Activated naive CD4-positive, alpha-beta T cell treated with anti-CD3 and anti-CD28 coated beads, Interleukin-2, amount 50 U/mL, for 72 hours (primary cell): ENCODE results near the gene OPRD1. TPM values are rescaled to one million over a fixed set of nuclear protein-coding genes. Genes with fewer than 3 reads are reported as not detected.
A peak's percentile ranks its signal among the peaks of the same experiment; 100 is the strongest.
"Not testable (repeated sequence)": the region's sequence is repeated elsewhere in the genome, so short reads cannot be mapped to it uniquely, and the experiment has no call there.

ENCODE experiments used
- ATAC-seq, 2 donors: fragments of 150-1000 bp; cut with Tn5 transposase; 2 replicates each; pipeline ENCODE4 v1.10.0; 2021; ENCODE audit warnings: mild to moderate bottlenecking in 2 of 2, moderate library complexity in 2 of 2
- DNase-seq, 2 donors: peaks; one replicate each; pipeline ENCODE4 v3.0.0; 2021 to 2022; ENCODE audit warnings: low spot score in 2 of 2
- H3K27ac Mint-ChIP-seq, 2 donors: one replicate each; pipeline ENCODE4 v1.8.0; 2022; ENCODE audit warnings: mild to moderate bottlenecking in 2 of 2, mixed read lengths in 2 of 2
- H3K36me3 Mint-ChIP-seq, 2 donors: one replicate each; pipeline ENCODE4 v1.8.0; 2022; ENCODE audit warnings: mixed read lengths in 2 of 2
- H3K9me3 Mint-ChIP-seq, 2 donors: one replicate each; pipeline ENCODE4 v1.8.0; 2022; ENCODE audit warnings: mixed read lengths in 2 of 2
- total RNA-seq, 2 donors: library from RNA; stranded (reverse); gene quantifications; one replicate each; pipeline ENCODE4 v1.2.3, GENCODE V29; 2022

The OPRD1 gene
- total RNA-seq, 2 donors from 2014 or later, result 0.05 TPM; not detected in 1

DNA sequence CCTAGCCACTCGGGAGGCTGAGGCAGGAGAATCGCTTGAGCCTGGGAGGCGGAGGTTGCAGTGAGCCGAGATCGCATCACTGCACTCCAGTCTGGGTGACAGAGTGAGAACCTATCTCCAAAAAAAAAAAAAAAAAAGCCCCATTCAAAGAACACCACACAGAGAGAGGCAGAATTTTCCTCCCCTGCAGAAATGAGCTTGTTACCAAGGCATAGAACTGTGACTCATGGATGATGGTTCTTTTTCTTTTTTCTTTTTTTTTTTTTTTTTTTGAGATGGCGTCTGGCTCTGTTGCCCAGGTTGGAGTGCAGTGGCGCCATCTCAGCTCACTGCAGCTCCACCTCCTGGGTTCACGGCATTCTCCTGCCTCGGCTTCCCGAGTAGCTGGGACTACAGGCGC, 12.1 kb downstream of the OPRD1 start:
- DNase-seq, ATAC-seq, H3K36me3 Mint-ChIP-seq, H3K9me3 Mint-ChIP-seq, H3K27ac Mint-ChIP-seq: not testable (repeated sequence)

DNA sequence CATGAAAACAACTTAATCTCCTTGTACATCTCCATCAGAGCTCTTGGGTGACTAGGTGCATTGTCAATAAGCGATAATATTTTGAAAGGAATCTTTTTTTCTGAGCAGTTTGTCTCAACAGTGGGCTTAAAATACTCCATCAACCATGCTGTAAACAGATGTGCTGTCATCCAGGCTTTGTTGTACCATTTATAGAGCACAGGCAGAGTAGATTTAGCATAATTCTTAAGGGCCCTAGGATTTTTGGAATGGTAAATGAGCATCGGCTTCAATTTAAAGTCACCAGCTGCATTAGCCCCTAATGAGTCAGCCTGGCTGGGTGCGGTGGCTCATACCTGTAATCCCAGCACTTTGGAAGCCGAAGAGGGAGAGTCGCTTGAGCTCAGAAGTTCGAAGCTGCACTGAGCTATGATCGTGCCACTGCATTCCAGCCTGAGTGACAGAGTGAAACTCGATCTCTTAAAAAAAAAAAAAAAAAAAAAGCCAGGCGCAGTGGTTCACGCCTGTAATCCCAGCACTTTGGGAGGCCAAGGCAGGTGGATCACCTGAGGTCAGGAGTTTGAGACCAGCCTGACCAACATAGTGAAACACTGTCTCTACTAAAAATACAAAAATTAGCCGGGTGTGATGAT, 16.4 kb downstream of the OPRD1 start:
- ATAC-seq, H3K36me3 Mint-ChIP-seq, H3K27ac Mint-ChIP-seq, DNase-seq, H3K9me3 Mint-ChIP-seq: not testable (repeated sequence)

DNA sequence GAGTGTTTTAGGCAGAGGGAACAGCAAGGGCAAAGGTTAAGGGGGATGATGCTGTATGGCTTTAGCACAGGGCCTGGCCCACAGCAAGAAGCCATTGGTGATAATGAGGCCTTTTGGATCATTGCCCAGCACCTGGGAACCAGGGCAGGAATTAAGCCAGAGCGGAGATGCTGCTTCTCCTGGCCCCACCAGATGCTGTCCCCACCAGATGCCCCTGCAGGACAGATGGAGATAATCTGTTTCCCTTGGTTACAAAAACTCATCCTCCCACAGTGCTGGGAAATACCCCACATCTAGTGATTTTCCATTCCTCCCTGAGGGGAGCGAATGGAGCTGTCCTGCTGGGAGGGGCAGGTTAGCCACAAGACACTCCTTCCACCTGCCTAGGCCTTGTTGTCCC, 18.8 kb downstream of the OPRD1 start:
- ATAC-seq (no peak), DNase-seq (no peak)
- Mint-ChIP-seq H3K9me3 (no peaks in the 10 kb centered on the region), H3K27ac (no peak overlapping the region), H3K36me3 (no peaks in the 10 kb centered on the region)

DNA sequence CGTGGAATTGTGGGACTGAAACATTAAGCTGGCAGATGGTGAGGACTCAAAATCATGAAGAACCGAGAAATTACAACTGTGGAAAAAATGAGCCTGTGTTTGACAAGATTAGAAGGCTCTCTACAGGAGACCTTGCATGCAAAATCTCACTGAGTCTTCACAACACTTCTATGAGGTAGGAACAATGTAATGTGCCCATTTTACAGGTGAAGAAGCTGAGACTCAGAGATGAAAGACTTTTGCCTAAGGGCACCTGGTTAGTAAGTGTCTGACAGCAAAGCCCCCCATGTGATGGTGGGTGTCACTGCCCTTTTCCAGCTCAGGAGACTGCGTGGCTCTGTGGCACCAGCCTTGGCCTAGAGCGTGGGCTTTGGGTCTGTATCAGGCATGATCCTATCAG, 21.0 kb downstream of the OPRD1 start:
- DNase-seq (no peak), ATAC-seq (no peak)
- Mint-ChIP-seq H3K27ac (no peak overlapping the region), H3K36me3 (no peaks in the 10 kb centered on the region), H3K9me3 (no peaks in the 10 kb centered on the region)

DNA sequence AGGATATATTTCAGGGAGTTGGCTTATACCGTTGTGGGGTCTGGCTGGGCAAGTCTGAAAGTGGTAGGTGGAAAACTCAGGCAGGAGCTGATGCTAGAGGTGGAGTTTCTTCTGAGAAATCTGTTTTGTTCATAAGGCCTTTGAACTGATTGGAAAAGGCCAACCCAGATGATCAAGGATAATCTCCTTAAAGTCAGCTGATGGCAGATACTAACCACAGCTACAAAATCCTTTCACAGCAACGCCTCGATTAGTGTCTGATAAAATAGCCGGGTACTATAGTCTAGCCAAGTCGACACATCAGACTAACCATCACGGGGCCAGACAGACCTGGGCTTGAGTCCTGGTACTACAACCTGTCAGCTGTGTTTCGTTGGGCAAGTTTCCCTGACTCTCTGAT, 21.4 kb downstream of the OPRD1 start:
- no peak for DNase-seq
- Mint-ChIP-seq H3K36me3 (no peaks in the 10 kb centered on the region), H3K9me3 (no peaks in the 10 kb centered on the region), H3K27ac (no peak overlapping the region)
- ATAC-seq, result no peak

DNA sequence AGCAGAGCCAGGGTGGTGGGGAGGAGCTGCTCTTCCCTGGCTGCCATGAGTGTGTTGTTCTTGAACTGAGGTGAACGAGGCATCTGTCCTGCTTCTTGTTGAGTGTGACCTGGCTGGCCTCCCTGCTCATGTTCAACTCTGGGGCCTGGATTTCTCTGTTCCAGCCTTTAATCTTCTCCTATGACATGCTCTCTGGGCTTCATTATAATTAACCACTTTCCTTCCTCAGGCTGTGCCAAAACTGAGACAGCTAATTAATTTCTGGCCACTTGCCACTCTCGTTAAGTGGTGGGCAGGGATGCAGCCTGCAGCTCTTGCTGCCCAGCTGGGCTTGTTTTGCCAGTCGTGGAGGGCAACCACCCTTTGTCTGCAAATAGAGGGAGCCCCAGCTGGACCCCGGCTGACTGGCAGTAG, 23.3 kb downstream of the OPRD1 start:
- Mint-ChIP-seq H3K27ac (no peak overlapping the region), H3K9me3 (no peaks in the 10 kb centered on the region)
- no peak for ATAC-seq

DNA sequence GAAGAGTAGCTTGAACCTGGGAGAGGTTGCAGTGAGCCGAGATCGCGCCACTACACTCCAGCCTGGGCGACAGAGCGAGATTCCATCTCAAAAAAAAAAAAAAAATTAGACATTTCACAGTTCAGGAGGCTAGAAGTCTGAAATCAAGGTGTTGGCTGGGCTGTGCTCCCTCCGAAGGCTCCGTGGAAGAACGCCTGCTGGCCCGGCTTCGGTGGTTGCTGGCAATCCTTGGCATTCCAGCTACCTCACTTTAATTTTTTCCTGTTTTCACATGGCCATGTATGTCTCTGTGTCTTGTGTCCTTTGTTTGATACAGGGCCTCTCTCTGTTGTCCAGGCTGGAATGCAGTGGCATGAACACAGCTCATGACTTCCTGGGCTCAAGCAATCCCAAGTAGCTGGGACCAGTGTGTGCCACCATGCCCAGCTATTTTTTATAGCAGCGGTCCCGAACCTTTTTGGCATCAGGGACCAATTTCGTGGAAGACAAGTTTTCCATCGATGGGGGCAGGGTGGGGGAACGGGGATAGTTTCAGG, 24.5 kb downstream of the OPRD1 start:
- ATAC-seq, result no peak

More for the DNA sequence above, 23.3 kb downstream of the OPRD1 start:
- DNase-seq, result no peak
- no peaks in the 10 kb centered on the region for H3K36me3 Mint-ChIP-seq

DNA sequence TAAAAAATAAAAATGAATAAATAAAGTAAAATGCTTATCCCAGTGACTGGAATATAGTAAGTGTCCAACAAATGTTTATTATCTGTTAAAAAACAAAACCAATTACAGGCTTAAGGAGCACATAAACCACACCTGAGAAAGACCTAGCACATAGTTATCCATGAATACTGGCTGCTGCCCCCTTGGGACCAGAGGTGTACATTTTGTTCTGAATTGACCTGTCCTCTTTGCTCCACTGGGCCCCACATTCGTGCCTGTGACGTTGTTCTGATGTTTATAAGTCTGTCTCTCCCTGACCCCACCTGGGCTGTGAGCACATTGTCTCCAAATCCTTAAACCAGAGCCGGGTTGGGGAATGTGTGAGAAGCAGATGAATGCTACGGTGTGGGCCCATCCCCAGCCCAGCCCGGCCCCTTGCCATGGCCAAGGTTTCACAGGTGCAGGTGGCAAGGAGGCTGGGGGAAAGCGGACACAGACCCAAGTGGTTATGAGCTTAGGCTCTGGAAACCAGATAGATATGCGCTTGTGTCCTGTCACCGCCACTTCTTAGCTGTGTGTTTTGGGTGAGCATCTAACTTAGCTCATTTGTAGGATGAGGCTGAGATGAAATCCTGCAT, 29.1 kb downstream of the OPRD1 start:
- Mint-ChIP-seq H3K36me3 (no peaks in the 10 kb centered on the region), H3K27ac (no peak overlapping the region), H3K9me3 (no peaks in the 10 kb centered on the region)
- DNase-seq (no peak), ATAC-seq (no peak)

More for the DNA sequence above, 24.5 kb downstream of the OPRD1 start:
- Mint-ChIP-seq H3K27ac (no peak overlapping the region), H3K36me3 (no peaks in the 10 kb centered on the region), H3K9me3 (no peaks in the 10 kb centered on the region)
- no peak for DNase-seq

DNA sequence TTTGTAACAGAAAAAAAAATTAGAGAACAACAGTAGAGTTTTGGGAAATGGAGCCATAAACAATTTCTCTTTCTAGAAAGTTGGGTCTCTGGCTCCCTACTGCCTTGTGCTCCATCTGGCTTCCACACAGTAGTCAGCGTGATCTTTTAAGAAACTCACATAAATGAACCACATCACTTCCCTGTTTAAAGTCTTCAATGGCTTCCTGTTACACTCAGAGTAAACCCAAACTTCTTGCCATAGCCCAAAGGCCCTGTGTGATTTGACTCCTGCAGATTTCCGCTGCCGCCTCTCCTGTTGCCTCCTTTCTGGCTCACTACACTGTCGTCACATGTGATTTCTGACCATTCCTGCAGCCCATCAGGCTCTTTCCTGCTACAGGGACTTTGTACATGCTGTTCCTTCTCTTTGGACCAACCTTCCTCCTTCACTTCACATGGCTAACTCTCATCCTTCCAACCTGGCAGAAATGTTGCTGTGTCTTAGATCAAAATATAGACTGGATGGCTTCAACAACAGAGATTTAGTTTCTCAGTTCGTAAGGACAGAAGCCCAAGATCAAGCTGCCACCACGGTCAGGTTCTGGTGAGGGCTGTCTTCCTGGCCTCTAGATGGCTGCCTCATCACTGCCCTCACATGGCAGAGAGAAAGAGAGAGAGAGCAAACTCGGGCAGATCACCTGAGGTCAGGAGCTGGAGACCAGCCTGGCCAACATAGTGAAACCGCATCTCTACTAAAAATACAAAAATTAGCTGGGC, 34.0 kb downstream of the OPRD1 start:
- ATAC-seq (peak in 1 of 2 donors; percentile 54), DNase-seq (no peak)
- no peaks in the 10 kb centered on the region for H3K36me3 Mint-ChIP-seq
- H3K27ac Mint-ChIP-seq, result peak overlapping the region in 1 of 2 donors; percentile 8
- H3K9me3 Mint-ChIP-seq, result no peaks in the 10 kb centered on the region

DNA sequence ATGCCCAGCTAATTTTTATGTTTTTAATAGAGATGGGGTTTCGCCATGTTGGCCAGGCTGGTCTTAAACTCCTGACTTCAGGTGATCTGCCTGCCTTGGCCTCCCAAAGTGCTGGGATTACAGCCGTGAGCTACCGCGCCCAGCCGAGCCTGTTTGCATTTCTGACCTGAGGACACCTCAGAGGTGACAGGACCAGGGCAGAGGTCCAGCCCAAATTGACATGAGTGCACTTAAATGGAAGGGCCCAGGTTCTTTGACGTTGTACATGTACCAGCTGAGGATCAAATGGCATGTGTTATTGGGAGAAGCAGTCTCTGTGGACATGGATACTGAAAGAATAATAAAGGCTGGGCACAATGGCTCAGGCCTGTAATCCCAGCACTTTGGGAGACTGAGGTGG, 35.2 kb downstream of the OPRD1 start:
- H3K27ac Mint-ChIP-seq, H3K9me3 Mint-ChIP-seq, DNase-seq, H3K36me3 Mint-ChIP-seq, ATAC-seq: not testable (repeated sequence)

DNA sequence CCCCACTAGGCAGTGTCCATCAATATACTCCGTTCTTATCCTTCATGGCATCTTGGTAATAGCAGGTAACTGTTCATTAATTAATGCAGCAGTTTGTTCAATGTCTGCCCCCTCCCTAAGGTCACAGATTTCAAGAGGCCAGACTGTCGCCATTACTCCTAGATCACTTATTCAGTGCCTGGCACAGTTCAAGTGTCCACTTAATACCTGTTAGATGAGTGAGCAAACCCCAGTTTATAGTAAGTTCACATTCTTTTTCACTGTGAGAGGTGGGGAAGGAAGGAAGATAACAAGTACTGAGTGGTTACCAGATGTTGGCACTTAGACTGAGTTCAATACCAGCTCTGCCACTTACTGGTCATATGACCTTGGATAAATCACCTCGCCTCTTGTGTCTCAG, 36.4 kb downstream of the OPRD1 start:
- ATAC-seq, result no peak
- no peak for DNase-seq
- Mint-ChIP-seq H3K9me3 (no peaks in the 10 kb centered on the region), H3K36me3 (no peaks in the 10 kb centered on the region), H3K27ac (no peak overlapping the region)

DNA sequence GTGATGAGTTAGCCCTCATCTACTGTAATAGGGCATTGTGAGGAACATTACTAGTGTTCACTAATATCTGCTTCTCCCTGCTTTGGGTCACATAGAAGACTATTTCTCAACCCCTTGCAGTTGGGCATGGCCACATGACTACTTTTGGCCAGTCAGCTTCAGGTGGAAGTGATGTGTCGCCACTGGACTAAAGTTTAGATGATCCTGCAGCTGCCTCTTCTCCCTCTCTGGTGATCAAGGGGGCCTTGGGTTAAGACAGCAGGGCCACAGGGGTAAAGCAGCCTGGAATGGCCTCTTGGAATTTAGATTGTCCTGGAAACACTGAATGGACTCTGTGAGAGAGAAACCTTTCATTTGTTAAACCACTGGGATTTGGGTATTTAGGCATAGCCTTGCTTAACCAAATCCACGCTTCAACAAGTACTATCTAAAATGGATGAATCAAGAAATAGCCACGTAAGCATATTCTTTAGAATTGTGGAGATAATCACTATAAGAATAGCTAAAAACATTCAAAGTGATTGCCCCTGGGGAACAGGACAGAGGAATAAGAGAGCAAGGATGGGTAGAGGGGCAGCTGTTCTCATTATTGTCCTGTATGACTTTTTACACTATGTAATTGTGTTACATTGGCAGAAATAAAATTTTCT, 41.2 kb downstream of the OPRD1 start:
- ATAC-seq, result no peak
- H3K36me3 Mint-ChIP-seq, result no peaks in the 10 kb centered on the region
- no peak overlapping the region for H3K27ac Mint-ChIP-seq
- no peak for DNase-seq
- no peaks in the 10 kb centered on the region for H3K9me3 Mint-ChIP-seq

DNA sequence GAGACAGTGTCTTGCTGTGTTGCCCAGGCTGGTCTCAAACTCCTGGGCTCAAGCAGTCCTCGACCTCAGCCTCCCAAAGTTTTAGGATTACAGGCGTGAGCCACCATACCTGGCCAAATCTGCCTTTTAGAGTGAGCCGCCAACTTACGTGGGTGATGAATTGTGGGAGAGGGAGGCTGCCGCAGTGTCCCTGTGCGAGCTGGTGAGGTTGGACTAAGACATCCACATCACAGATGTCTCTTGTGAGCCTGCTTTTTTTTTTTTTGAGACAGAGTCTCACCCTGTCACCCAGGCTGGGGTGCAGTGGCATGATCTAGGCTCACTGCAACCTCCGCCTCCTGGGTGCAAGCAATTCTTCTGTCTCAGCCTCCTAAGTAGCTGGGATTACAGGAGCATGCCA, 42.4 kb downstream of the OPRD1 start:
- not testable (repeated sequence) for H3K36me3 Mint-ChIP-seq, ATAC-seq

DNA sequence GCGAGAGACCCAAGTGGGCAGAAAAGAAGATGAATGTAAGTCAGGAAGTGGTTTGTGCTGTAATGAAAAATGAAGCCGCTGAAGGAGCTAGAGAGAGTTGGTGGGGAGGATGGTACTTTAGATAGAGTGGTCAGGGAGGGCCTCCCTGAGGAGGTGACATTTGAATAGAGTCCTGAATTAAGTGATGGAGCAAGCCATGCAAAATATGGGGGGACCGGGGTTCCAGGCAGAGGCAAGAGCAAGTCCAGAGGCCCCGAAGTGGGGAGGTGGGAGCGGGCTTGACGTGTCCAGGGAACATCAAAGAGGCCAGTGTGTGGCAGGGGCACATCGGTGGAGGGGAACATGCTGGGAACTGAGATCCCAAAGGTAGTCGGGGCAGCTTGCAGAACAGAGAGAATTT, 43.1 kb downstream of the OPRD1 start:
- DNase-seq (no peak), ATAC-seq (no peak)
- H3K27ac Mint-ChIP-seq, result peak overlapping the region in 1 of 2 donors; percentile 31
- no peaks in the 10 kb centered on the region for H3K9me3 Mint-ChIP-seq
- H3K36me3 Mint-ChIP-seq, result no peaks in the 10 kb centered on the region

More for the DNA sequence above, 42.4 kb downstream of the OPRD1 start:
- not testable (repeated sequence) for DNase-seq, H3K9me3 Mint-ChIP-seq
- peak overlapping the region in 1 of 2 donors; percentile 31 for H3K27ac Mint-ChIP-seq

DNA sequence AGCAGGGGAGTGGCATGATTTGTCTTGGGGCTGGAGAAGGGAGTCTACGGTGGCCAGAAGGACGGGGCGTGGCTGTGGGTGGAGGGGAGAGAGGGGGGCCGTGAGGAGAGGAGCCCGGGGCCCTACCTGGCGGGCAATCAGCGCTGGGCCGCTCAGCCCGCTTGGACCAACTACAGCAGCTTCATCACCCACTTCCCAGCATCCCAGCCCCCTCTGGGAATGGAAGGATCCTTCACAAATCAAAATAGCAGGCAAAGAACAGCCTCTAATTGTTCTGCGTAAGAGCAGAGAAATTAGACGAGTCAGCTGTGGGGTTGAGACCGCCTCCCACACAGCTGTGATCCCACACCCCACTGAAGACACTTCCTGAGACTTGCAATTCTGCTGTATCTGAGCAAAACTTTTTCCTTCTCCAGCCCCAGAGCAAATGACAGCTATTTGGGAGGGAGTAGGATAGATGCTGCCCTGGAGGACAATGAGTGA, 43.5 kb downstream of the OPRD1 start:
- ATAC-seq (no peak), DNase-seq (no peak)
- Mint-ChIP-seq H3K9me3 (no peaks in the 10 kb centered on the region), H3K36me3 (no peaks in the 10 kb centered on the region), H3K27ac (no peak overlapping the region)

DNA sequence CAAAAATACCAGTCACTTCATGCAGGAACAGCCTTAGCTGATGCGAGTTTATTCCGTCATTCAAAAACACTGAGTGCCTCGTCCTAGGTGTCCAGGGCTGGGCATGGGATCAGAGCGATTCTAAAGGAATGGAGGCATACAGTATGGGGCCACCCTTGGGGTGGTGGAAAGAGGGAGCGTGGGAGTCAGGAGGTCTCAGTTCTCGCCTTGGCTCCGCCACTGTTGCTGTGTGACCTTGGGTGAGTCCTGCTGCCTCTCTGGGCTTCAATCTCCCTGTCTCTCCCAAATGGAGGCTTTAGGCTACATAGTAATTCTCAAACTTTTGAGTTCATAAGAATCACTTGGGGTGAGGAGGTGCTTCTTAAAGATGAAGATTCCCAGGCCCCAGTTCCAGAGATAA, 44.0 kb downstream of the OPRD1 start:
- no peak for ATAC-seq
- Mint-ChIP-seq H3K9me3 (no peaks in the 10 kb centered on the region), H3K27ac (no peak overlapping the region), H3K36me3 (no peaks in the 10 kb centered on the region)
- DNase-seq, result no peak
